Measurements from ENCODE around the gene ANKLE1. TPM values are rescaled to one million over a fixed set of nuclear protein-coding genes. Genes with fewer than 3 reads are reported as not detected.

Gene ANKLE1
- polyA plus RNA-seq, 1 experiment, result 0.33 TPM

DNA sequence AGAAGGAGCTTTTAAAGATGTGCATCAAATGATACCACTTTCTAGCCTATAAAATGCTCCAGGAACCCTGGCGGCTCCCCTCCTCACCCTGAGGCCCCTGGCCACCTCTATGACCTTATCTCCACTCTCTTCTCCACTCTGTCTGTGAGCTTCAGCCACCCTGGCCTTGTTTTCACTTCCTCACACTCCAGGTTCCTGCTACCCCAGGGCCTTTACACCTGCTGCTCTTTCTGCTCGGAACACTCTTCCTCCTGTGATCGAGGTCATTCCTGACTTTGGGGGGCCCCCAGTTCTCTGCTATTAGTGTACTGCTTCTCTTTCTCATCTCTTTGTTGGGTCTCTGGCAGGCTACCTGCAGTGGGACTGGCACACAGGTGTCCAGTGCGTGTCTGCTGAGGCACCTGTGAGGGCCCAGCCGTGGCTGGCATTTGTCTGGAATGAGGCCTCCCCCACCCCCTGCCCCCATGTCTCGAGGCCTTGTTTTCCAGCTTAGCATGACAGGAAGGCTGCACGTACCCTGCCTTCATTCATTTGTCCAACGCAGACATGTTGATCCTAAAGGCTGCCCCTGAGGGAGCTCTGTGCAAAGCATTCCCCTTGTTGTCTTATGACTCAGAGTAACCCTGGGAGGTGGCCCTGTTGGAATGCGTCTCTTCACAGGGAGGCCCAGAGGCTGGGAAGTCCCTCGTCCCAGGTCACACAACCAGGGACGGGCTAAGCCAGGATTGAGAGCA is 29.9 kb downstream of the ANKLE1 start:
- TF ChIP-seq, protein P1, sequence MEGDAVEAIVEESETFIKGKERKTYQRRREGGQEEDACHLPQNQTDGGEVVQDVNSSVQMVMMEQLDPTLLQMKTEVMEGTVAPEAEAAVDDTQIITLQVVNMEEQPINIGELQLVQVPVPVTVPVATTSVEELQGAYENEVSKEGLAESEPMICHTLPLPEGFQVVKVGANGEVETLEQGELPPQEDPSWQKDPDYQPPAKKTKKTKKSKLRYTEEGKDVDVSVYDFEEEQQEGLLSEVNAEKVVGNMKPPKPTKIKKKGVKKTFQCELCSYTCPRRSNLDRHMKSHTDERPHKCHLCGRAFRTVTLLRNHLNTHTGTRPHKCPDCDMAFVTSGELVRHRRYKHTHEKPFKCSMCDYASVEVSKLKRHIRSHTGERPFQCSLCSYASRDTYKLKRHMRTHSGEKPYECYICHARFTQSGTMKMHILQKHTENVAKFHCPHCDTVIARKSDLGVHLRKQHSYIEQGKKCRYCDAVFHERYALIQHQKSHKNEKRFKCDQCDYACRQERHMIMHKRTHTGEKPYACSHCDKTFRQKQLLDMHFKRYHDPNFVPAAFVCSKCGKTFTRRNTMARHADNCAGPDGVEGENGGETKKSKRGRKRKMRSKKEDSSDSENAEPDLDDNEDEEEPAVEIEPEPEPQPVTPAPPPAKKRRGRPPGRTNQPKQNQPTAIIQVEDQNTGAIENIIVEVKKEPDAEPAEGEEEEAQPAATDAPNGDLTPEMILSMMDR (IDR thresholded peaks at IDR 0.05; ENCODE audit: low read depth, low read length), result no peak
- no peak overlapping the region for H3K4me3 ChIP-seq (ENCODE audit: low read depth, low read length)
- peak overlapping the region; percentile 39 for H3K27ac ChIP-seq (ENCODE audit: low read depth, low read length)
- peaks cover 7% of the 10 kb centered on the region; the same call in 1 of the 2 replicates for H3K9me3 ChIP-seq (ENCODE audit: control insufficient read depth, insufficient read depth, low read length)
- H3K27me3 ChIP-seq (ENCODE audit: control insufficient read depth, insufficient read depth, low read length), result no peaks in the 10 kb centered on the region
- DNase-seq (ENCODE audit: low read depth, low spot score), result no peak
- POLR2A ChIA-PET, result interaction anchor here (0.6 to 1.0 kb wide), 2 partner anchors 20 to 22 kb away, joined by 3 to 4 read pairs; no protein-coding TSS in a partner anchor
- CTCF ChIA-PET, result interaction anchor here (0.6 kb wide), 1 partner anchor 17 kb away, joined by 3 read pairs; no protein-coding TSS in a partner anchor

DNA sequence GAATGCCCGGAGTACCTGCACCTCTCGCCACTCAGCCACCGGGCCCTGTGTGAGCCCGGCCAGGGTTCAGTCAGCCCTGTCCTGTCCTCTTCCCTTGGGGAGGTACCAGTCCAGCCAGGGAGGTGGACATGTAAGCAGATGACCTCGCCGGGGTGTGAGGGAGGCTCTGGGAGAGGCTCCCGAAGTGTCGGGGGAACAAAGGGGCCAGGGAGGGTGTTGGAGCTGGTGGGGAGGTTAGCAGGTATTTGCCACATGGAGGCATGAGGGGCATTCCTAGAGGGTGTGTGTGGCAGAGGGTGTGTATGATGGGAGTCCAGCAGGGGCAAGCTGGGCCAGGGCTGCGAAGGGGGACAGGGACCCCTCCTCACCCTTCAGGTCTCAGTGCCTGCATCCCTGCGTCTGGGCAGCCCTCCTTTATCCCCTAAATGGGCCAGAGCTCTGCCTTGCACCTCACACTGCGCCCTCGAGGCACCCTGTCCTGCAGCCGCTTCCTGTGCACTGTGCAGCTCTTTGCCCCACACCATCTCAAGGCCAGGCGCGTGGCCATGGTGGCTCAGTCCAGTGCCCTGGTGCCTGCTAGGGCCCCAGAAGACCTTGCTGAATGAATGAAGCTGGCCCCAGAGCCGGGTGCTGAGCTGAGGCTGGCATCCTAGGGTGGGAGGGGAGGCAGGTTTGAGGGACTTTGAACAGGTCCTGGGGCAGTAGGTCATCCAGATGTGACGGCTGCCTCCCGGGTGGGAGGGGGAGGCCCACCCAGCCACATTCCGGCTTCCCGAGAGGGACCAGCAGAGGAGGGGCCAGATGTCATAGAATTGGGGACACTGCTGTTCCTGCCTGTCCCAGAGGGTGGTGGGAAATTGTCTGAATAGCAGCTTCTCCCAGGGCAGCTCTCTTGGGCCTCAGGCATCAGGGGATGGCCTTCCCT is 30.8 kb downstream of the ANKLE1 start:
- no peak overlapping the region for H3K4me3 ChIP-seq (ENCODE audit: low read depth, low read length)
- H3K27ac ChIP-seq (ENCODE audit: low read depth, low read length), result peak overlapping the region; percentile 39
- ChIA-PET CTCF (no interaction called here), POLR2A (interaction anchor here (1.0 kb wide), 1 partner anchor 21 kb away, joined by 3 read pairs; no protein-coding TSS in a partner anchor)
- DNase-seq (ENCODE audit: low read depth, low spot score), result no peak
- TF ChIP-seq, protein P1 (IDR thresholded peaks at IDR 0.05; ENCODE audit: low read depth, low read length), result no peak
- no peaks in the 10 kb centered on the region for H3K27me3 ChIP-seq (ENCODE audit: control insufficient read depth, insufficient read depth, low read length)
- H3K9me3 ChIP-seq (ENCODE audit: control insufficient read depth, insufficient read depth, low read length), result peaks cover 7% of the 10 kb centered on the region; the same call in 1 of the 2 replicates

DNA sequence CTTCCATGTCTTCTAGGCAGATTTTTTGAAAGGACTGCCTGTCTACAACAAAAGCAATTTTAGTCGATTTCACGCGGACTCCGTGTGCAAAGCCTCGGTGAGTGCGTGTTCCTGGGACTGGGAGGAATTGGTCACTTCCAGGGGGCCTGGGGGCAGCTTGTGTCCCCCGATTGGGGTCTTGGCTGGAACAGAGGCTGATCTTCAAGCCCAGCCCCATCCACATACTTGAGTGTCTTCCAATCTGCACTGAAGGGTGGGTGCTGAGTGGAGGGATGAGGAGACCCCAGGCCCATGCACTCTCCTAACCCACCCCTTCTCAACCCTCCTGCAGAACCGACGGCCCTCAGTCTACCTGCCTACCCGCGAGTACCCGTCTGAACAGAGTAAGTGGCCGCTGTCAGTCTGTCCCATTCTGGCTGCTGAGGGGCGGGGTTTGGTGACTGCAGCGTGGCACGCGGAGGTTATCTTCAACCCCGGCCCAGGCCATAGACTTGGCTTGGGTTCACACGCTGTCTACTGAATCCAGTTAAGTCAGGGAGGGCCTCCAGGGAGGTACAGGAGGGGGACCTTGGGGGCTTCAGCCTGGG is 32.4 kb downstream of the ANKLE1 start:
- no peaks in the 10 kb centered on the region for H3K27me3 ChIP-seq (ENCODE audit: control insufficient read depth, insufficient read depth, low read length)
- TF ChIP-seq, protein P1 (IDR thresholded peaks at IDR 0.05; ENCODE audit: low read depth, low read length), result no peak
- no peak overlapping the region for H3K27ac ChIP-seq (ENCODE audit: low read depth, low read length)
- H3K9me3 ChIP-seq (ENCODE audit: control insufficient read depth, insufficient read depth, low read length), result peaks cover 7% of the 10 kb centered on the region; the same call in 1 of the 2 replicates
- POLR2A ChIA-PET, result interaction anchor here (0.6 kb wide), 1 partner anchor 57 kb away, joined by 5 read pairs; no protein-coding TSS in a partner anchor
- no peak overlapping the region for H3K4me3 ChIP-seq (ENCODE audit: low read depth, low read length)
- CTCF ChIA-PET, result interaction anchor here (0.7 kb wide), 1 partner anchor 52 kb away, joined by 6 read pairs; no protein-coding TSS in a partner anchor
- no peak for DNase-seq (ENCODE audit: low read depth, low spot score)

DNA sequence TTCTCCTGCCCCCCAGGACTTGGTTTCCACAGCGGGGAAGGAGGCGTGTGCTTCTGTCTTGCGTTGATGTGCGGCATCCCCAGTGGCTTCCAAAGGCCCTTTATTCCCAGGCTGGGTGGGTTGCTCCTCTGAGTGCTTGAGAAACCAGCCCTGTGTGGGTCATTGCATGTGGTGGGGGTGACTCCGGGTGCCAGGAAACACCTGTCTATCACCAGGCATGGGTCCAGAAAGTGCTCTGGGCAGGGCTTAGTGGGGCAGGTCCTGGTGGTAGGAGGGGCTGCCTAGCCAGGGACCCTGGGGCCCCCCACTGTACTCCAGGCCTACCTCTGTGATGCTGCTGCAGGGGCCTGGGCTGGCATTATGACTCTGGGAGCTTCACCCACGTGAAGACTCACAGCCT is 37.3 kb downstream of the ANKLE1 start:
- peaks cover 3% of the 10 kb centered on the region; the same call in 1 of the 2 replicates for H3K9me3 ChIP-seq (ENCODE audit: control insufficient read depth, insufficient read depth, low read length)
- TF ChIP-seq, protein P1 (IDR thresholded peaks at IDR 0.05; ENCODE audit: low read depth, low read length), result no peak
- no peak overlapping the region for H3K4me3 ChIP-seq (ENCODE audit: low read depth, low read length)
- DNase-seq (ENCODE audit: low read depth, low spot score), result no peak
- ChIA-PET CTCF (no interaction called here), POLR2A (no interaction called here)
- H3K27ac ChIP-seq (ENCODE audit: low read depth, low read length), result no peak overlapping the region
- no peaks in the 10 kb centered on the region for H3K27me3 ChIP-seq (ENCODE audit: control insufficient read depth, insufficient read depth, low read length)

Data from AG04450 (cell line).